IgD-negative memory B cell (primary cell): Measurements from ENCODE around the gene FUT9. TPM values are rescaled to one million over a fixed set of nuclear protein-coding genes. Genes with fewer than 3 reads are reported as not detected.

Experiments
- H3K27ac Mint-ChIP-seq, 3 donors: one replicate each; pipeline ENCODE4 v1.8.0; 2020 to 2022; ENCODE audit warnings: mild to moderate bottlenecking in 3 of 3, mixed read lengths in 3 of 3, moderate library complexity in 1 of 3
- H3K27me3 Mint-ChIP-seq: one replicate; pipeline ENCODE4 v1.8.0; 2021; ENCODE audit warnings: mixed read lengths
- H3K36me3 Mint-ChIP-seq: one replicate; pipeline ENCODE4 v1.8.0; 2020; ENCODE audit warnings: mild to moderate bottlenecking, mixed read lengths
- H3K4me1 Mint-ChIP-seq, 3 donors: one replicate each; pipeline ENCODE4 v1.8.0; 2020 to 2022; ENCODE audit warnings: mixed read lengths in 3 of 3, mild to moderate bottlenecking in 1 of 3
- H3K4me3 Mint-ChIP-seq, 4 donors: one replicate each; pipeline ENCODE4 v1.8.0; 2020 to 2022; ENCODE audit warnings: mild to moderate bottlenecking in 4 of 4, mixed read lengths in 4 of 4, moderate library complexity in 3 of 4
- H3K9me3 Mint-ChIP-seq, 3 donors: one replicate each; pipeline ENCODE4 v1.8.0; 2020 to 2021; ENCODE audit warnings: mixed read lengths in 3 of 3, mild to moderate bottlenecking in 1 of 3
- polyA plus RNA-seq: library from polyadenylated mRNA; unstranded; fragments of 300-500 nt; fragmentation: Illumina TruSeq; gene quantifications from one replicate; pipeline ENCODE4 v1.2.3, GENCODE V29; 2021

The FUT9 gene
- polyA plus RNA-seq, 1 donor from 2014 or later: not detected

- no peaks in the 10 kb centered on the region for H3K36me3 Mint-ChIP-seq
These were observed 95.1 kb downstream of the FUT9 start for GRCh38 chr6:96110878-96111277.

GRCh38 chr6:96116674-96117073, 100.9 kb downstream of the FUT9 start:
- Mint-ChIP-seq H3K27me3 (no peaks in the 10 kb centered on the region), H3K9me3 (peaks cover 0 to 3% (median 0%) of the 10 kb centered on the region in 3 donors), H3K36me3 (no peaks in the 10 kb centered on the region), H3K27ac (no peak overlapping the region), H3K4me1 (no peaks in the 10 kb centered on the region), H3K4me3 (no peak overlapping the region)

More at GRCh38 chr6:96110878-96111277, 95.1 kb downstream of the FUT9 start:
- Mint-ChIP-seq H3K4me1 (no peaks in the 10 kb centered on the region), H3K27ac (no peak overlapping the region), H3K9me3 (no peaks in the 10 kb centered on the region), H3K4me3 (no peak overlapping the region), H3K27me3 (no peaks in the 10 kb centered on the region)

- Mint-ChIP-seq H3K9me3 (peaks cover 3 to 6% (median 4%) of the 10 kb centered on the region in 3 donors), H3K36me3 (no peaks in the 10 kb centered on the region), H3K4me3 (no peak overlapping the region), H3K4me1 (no peaks in the 10 kb centered on the region), H3K27me3 (no peaks in the 10 kb centered on the region), H3K27ac (no peak overlapping the region)
These were observed 109.0 kb downstream of the FUT9 start for GRCh38 chr6:96124778-96125177.

- no peak overlapping the region for H3K4me3 Mint-ChIP-seq
- H3K9me3 Mint-ChIP-seq: peaks cover 0 to 10% (median 0%) of the 10 kb centered on the region in 3 donors
- H3K36me3 Mint-ChIP-seq: no peaks in the 10 kb centered on the region
- H3K27me3 Mint-ChIP-seq: no peaks in the 10 kb centered on the region
- no peak overlapping the region for H3K27ac Mint-ChIP-seq
- no peaks in the 10 kb centered on the region for H3K4me1 Mint-ChIP-seq
These were observed 122.6 kb downstream of the FUT9 start for GRCh38 chr6:96138406-96138805.

- Mint-ChIP-seq H3K36me3 (no peaks in the 10 kb centered on the region), H3K4me3 (no peak overlapping the region), H3K27ac (no peak overlapping the region), H3K27me3 (no peaks in the 10 kb centered on the region), H3K9me3 (peaks cover 0 to 10% (median 1%) of the 10 kb centered on the region in 3 donors), H3K4me1 (no peaks in the 10 kb centered on the region)
These were observed 126.4 kb downstream of the FUT9 start for GRCh38 chr6:96142142-96142541.

GRCh38 chr6:96150431-96150830, 134.7 kb downstream of the FUT9 start:
- no peak overlapping the region for H3K27ac Mint-ChIP-seq
- H3K27me3 Mint-ChIP-seq: no peaks in the 10 kb centered on the region
- peaks cover 2% of the 10 kb centered on the region for H3K36me3 Mint-ChIP-seq
- H3K9me3 Mint-ChIP-seq: peaks cover 0 to 3% (median 0%) of the 10 kb centered on the region in 3 donors
- no peak overlapping the region for H3K4me3 Mint-ChIP-seq
- H3K4me1 Mint-ChIP-seq: no peaks in the 10 kb centered on the region

GRCh38 chr6:96151707-96152106, 135.9 kb downstream of the FUT9 start:
- Mint-ChIP-seq H3K4me1 (no peaks in the 10 kb centered on the region), H3K36me3 (peaks cover 2% of the 10 kb centered on the region), H3K27me3 (no peaks in the 10 kb centered on the region), H3K9me3 (peaks cover 0 to 3% (median 0%) of the 10 kb centered on the region in 3 donors), H3K27ac (no peak overlapping the region), H3K4me3 (no peak overlapping the region)

GRCh38 chr6:96152114-96152708, 136.4 kb downstream of the FUT9 start:
- Mint-ChIP-seq H3K27me3 (no peaks in the 10 kb centered on the region), H3K4me1 (no peaks in the 10 kb centered on the region), H3K9me3 (peaks cover 0 to 3% (median 0%) of the 10 kb centered on the region in 3 donors), H3K27ac (no peak overlapping the region), H3K36me3 (peaks cover 2% of the 10 kb centered on the region), H3K4me3 (no peak overlapping the region)

- Mint-ChIP-seq H3K27me3 (no peaks in the 10 kb centered on the region), H3K27ac (no peak overlapping the region), H3K36me3 (peaks cover 2% of the 10 kb centered on the region), H3K4me1 (no peaks in the 10 kb centered on the region), H3K9me3 (peaks cover 0 to 3% (median 0%) of the 10 kb centered on the region in 3 donors), H3K4me3 (no peak overlapping the region)
These were observed 138.0 kb downstream of the FUT9 start for GRCh38 chr6:96153775-96154174.

- Mint-ChIP-seq H3K27me3 (no peaks in the 10 kb centered on the region), H3K9me3 (no peaks in the 10 kb centered on the region), H3K36me3 (no peaks in the 10 kb centered on the region), H3K4me1 (no peaks in the 10 kb centered on the region), H3K4me3 (no peak overlapping the region), H3K27ac (no peak overlapping the region)
These were observed 140.7 kb downstream of the FUT9 start for GRCh38 chr6:96156425-96156824.

GRCh38 chr6:96157018-96157565, 141.3 kb downstream of the FUT9 start:
- H3K27me3 Mint-ChIP-seq: no peaks in the 10 kb centered on the region
- no peaks in the 10 kb centered on the region for H3K36me3 Mint-ChIP-seq
- H3K4me3 Mint-ChIP-seq: no peak overlapping the region
- peaks cover 0 to 3% (median 0%) of the 10 kb centered on the region in 3 donors for H3K9me3 Mint-ChIP-seq
- no peak overlapping the region for H3K27ac Mint-ChIP-seq
- H3K4me1 Mint-ChIP-seq: no peaks in the 10 kb centered on the region

GRCh38 chr6:96162711-96163120, 146.9 kb downstream of the FUT9 start:
- Mint-ChIP-seq H3K36me3 (no peaks in the 10 kb centered on the region), H3K27ac (no peak overlapping the region), H3K4me3 (no peak overlapping the region), H3K9me3 (peaks cover 0 to 3% (median 2%) of the 10 kb centered on the region in 3 donors), H3K27me3 (no peaks in the 10 kb centered on the region), H3K4me1 (no peaks in the 10 kb centered on the region)

GRCh38 chr6:96164802-96165201, 149.0 kb downstream of the FUT9 start:
- H3K27ac Mint-ChIP-seq: no peak overlapping the region
- H3K9me3 Mint-ChIP-seq: peaks cover 0 to 7% (median 3%) of the 10 kb centered on the region in 3 donors

GRCh38 chr6:96171112-96171511, 155.3 kb downstream of the FUT9 start:
- H3K4me3 Mint-ChIP-seq: no peak overlapping the region
- no peaks in the 10 kb centered on the region for H3K36me3 Mint-ChIP-seq
- H3K27me3 Mint-ChIP-seq: no peaks in the 10 kb centered on the region
- peaks cover 0 to 7% (median 0%) of the 10 kb centered on the region in 3 donors for H3K9me3 Mint-ChIP-seq
- H3K4me1 Mint-ChIP-seq: no peaks in the 10 kb centered on the region
- no peak overlapping the region for H3K27ac Mint-ChIP-seq

More at GRCh38 chr6:96164802-96165201, 149.0 kb downstream of the FUT9 start:
- Mint-ChIP-seq H3K36me3 (no peaks in the 10 kb centered on the region), H3K27me3 (no peaks in the 10 kb centered on the region), H3K4me1 (no peaks in the 10 kb centered on the region), H3K4me3 (no peak overlapping the region)

GRCh38 chr6:96184798-96185197, 169.0 kb downstream of the FUT9 start:
- Mint-ChIP-seq H3K27ac (no peak overlapping the region), H3K4me1 (no peaks in the 10 kb centered on the region), H3K4me3 (no peak overlapping the region), H3K27me3 (no peaks in the 10 kb centered on the region), H3K36me3 (no peaks in the 10 kb centered on the region), H3K9me3 (peaks cover 2 to 9% (median 8%) of the 10 kb centered on the region in 3 donors)

- Mint-ChIP-seq H3K9me3 (peaks cover 2 to 10% (median 9%) of the 10 kb centered on the region in 3 donors), H3K4me3 (no peak overlapping the region), H3K4me1 (no peaks in the 10 kb centered on the region), H3K27me3 (no peaks in the 10 kb centered on the region), H3K27ac (no peak overlapping the region), H3K36me3 (no peaks in the 10 kb centered on the region)
These were observed 170.3 kb downstream of the FUT9 start for GRCh38 chr6:96186094-96186493.
